ENCODE data around the gene SCGN.

The SCGN gene

GRCh38 chr6:25652007-25652515 lies at the start of gene SCGN:
Gene SCGN (plus strand): TSS chr6:25652215. CDS start chr6:25652404, 189 bp downstream.
- in situ Hi-C loops (cut with MboI; ENCODE audit: low sequenced_read_pairs) = no loop called here

- in situ Hi-C loops (cut with MboI; ENCODE audit: low sequenced_read_pairs) = no loop called here
These were observed 49.4 kb upstream of the SCGN start for GRCh38 chr6:25602674-25602982.

- in situ Hi-C loops (cut with MboI; ENCODE audit: low sequenced_read_pairs) = no loop called here
These were observed 48.8 kb upstream of the SCGN start for GRCh38 chr6:25603251-25603650.

- in situ Hi-C loops (cut with MboI; ENCODE audit: low sequenced_read_pairs) = no loop called here
These were observed 45.9 kb upstream of the SCGN start for GRCh38 chr6:25606151-25606550.

- in situ Hi-C loops (cut with MboI; ENCODE audit: low sequenced_read_pairs) = no loop called here
These were observed 43.3 kb upstream of the SCGN start for GRCh38 chr6:25608558-25609174.

GRCh38 chr6:25612666-25613065 lies 39.3 kb upstream of the SCGN start:
- in situ Hi-C loops (cut with MboI; ENCODE audit: low sequenced_read_pairs) = no loop called here

- in situ Hi-C loops (cut with MboI; ENCODE audit: low sequenced_read_pairs) = no loop called here
These were observed 38.6 kb upstream of the SCGN start for GRCh38 chr6:25613415-25613814.

GRCh38 chr6:25614052-25614451 lies 38.0 kb upstream of the SCGN start:
- in situ Hi-C loops (cut with MboI; ENCODE audit: low sequenced_read_pairs) = no loop called here

- in situ Hi-C loops (cut with MboI; ENCODE audit: low sequenced_read_pairs) = no loop called here
These were observed 36.5 kb upstream of the SCGN start for GRCh38 chr6:25615471-25615870.

- in situ Hi-C loops (cut with MboI; ENCODE audit: low sequenced_read_pairs) = no loop called here
These were observed 34.0 kb upstream of the SCGN start for GRCh38 chr6:25617997-25618396.

GRCh38 chr6:25619217-25619616 lies 32.8 kb upstream of the SCGN start:
- in situ Hi-C loops (cut with MboI; ENCODE audit: low sequenced_read_pairs) = no loop called here

- in situ Hi-C loops (cut with MboI; ENCODE audit: low sequenced_read_pairs) = no loop called here
These were observed 31.6 kb upstream of the SCGN start for GRCh38 chr6:25620391-25620790.

GRCh38 chr6:25623065-25623464 lies 28.9 kb upstream of the SCGN start:
- in situ Hi-C loops (cut with MboI; ENCODE audit: low sequenced_read_pairs) = no loop called here

GRCh38 chr6:25623879-25624278 lies 28.1 kb upstream of the SCGN start:
- in situ Hi-C loops (cut with MboI; ENCODE audit: low sequenced_read_pairs) = no loop called here

GRCh38 chr6:25627001-25627400 lies 25.0 kb upstream of the SCGN start:
- in situ Hi-C loops (cut with MboI; ENCODE audit: low sequenced_read_pairs) = no loop called here

- in situ Hi-C loops (cut with MboI; ENCODE audit: low sequenced_read_pairs) = no loop called here
These were observed 23.4 kb upstream of the SCGN start for GRCh38 chr6:25628471-25629197.

GRCh38 chr6:25629198-25629576 lies 22.8 kb upstream of the SCGN start:
- in situ Hi-C loops (cut with MboI; ENCODE audit: low sequenced_read_pairs) = no loop called here

GRCh38 chr6:25630508-25631278 lies 21.3 kb upstream of the SCGN start:
- in situ Hi-C loops (cut with MboI; ENCODE audit: low sequenced_read_pairs) = no loop called here

GRCh38 chr6:25635886-25636317 lies 16.1 kb upstream of the SCGN start:
- in situ Hi-C loops (cut with MboI; ENCODE audit: low sequenced_read_pairs) = no loop called here

GRCh38 chr6:25637211-25637610 lies 14.8 kb upstream of the SCGN start:
- in situ Hi-C loops (cut with MboI; ENCODE audit: low sequenced_read_pairs) = no loop called here

- in situ Hi-C loops (cut with MboI; ENCODE audit: low sequenced_read_pairs) = no loop called here
These were observed 14.0 kb upstream of the SCGN start for GRCh38 chr6:25637960-25638434.

- in situ Hi-C loops (cut with MboI; ENCODE audit: low sequenced_read_pairs) = no loop called here
These were observed 12.4 kb upstream of the SCGN start for GRCh38 chr6:25639653-25640052.
